ENCODE measurements around the gene DPEP3. TPM values are rescaled to one million over a fixed set of nuclear protein-coding genes. Genes with fewer than 3 reads are reported as not detected.

DPEP3 gene
- total RNA-seq, 1 experiment from 2014 or later, result not detected

DNA sequence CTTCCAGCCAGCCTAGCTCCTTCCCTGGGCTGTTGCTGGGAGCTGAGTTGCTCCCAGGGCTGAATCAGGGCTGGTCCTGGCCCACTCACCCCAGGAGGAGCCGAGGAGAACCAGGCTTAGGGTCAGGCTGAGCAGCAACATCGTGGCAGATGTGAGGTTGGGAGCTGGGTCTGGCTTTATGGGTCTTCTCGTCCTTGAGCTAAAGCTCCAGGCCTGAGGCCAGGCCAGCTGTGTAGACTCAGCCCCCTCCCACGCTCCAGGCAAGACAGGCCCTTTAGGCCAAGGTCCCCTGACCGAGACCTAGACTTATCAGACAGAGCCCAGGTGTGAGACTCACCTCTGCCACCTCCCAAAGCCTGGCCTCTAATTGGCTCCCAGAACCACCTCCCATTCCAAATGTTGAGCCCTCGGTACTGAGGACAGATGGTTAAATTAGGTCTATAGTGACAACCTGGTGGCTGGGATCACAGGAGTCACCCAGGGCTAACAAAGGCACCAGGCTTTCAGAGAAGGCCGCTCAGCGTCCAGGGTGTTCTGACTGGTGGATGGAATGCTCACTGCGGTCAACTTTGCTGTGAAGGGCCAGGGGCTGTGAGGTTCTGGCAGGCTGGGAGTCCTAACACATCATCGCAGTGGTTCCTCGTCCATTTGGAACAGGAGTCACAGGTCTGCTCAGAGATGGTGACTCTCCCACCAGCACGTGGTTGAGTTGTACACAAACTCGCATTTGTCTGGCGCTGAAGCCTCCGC lies 48.4 kb downstream of the DPEP3 start, which contains the start of gene CTRL:
CTRL (minus strand) TSS at position 151 of the 750 bp plus-strand sequence; CDS start at position 141, 10 bp downstream.
- DNase-seq (ENCODE audit: low spot score), result no peak

DNA sequence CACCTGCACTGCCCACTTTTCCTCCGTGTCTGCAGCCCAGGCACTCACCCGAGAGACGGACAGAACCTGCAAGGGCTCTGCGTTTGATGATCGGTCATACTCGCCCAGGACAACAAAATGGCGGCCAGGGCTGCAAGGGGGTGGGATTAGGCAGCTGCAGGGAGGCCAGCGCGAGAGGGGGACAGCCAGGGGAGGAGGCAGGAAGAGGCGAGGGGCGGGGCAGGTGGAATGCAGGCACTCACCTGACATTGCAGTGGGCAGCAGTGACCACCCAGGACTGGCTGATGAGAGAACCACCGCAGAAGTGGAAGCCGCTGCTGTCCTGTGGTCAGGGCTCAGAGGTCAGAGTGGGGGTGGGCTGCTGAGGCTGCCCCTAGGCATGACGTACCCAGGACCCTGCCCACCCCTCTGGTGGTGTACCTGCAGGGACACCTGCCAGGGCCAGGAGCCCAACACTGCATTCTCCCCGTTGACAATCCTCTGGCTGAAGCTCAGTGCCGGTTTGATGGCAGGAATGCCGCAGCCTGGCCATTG lies 49.6 kb downstream of the DPEP3 start:
- no peak for DNase-seq (ENCODE audit: low spot score)

DNA sequence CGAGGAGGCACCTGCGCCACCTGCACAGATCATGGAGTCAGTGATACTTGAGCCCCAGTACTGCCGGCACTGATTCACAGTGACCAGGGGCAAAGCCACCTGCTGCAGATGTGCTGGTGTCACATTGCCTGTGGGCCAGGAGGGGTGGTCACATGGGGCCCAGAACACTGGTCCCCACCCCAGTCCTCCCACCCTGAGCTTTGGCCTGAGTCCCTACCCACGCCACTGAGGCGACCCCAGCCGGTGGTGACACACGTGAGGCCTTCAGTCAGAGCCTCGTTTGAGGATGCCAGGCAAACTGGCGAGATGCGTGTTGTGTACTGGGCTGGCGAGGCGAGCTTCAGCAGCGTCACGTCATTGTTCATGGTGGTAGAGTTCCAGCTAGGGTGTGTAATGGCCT lies 50.1 kb downstream of the DPEP3 start:
- no peak for DNase-seq (ENCODE audit: low spot score)

DNA sequence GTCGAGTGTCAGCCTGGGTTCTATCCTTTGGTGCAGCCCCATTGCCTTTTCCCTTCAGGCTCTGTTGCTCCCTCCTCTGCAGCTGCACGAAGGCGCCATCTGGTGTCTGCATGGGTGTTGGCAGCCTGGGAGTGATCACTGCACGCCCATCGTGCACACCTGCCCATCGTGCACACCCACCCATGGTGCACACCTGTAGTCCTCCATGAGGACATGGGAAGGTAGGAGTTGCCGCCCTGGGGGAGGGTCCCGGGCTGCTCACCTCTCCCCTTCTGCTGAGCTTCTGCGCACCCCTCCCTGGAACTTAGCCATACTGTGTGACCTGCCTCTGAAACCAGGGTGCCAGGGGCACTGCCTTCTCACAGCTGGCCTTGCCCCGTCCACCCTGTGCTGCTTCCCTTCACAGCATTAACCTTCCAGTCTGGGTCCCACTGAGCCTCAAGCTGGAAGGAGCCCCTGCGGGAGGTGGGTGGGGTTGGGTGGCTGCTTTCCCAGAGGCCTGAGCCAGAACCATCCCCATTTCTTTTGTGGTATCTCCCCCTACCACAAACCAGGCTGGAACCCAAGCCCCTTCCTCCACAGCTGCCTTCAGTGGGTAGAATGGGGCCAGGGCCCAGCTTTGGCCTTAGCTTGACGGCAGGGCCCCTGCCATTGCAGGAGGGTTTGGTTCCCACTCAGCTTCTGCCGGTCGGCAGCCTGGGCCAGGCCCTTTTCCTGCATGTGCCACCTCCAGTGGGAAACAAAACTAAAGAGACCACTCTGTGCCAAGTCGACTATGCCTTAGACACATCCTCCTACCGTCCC lies 51.5 kb downstream of the DPEP3 start:
- peak; percentile 63 for DNase-seq (ENCODE audit: low spot score)

DNA sequence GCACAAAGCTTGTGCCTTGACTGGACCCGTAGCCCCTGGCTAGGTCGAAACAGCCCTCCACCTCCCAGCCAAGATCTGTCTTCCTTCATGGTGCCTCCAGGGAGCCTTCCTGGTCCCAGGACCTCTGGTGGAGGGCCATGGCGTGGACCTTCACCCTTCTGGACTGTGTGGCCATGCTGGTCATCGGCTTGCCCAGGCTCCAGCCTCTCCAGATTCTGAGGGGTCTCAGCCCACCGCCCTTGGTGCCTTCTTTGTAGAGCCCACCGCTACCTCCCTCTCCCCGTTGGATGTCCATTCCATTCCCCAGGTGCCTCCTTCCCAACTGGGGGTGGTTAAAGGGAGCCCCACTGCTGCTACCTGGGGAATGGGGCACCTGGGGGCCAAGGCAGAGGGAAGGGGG lies 52.2 kb downstream of the DPEP3 start:
- no peak for DNase-seq (ENCODE audit: low spot score)

DNA sequence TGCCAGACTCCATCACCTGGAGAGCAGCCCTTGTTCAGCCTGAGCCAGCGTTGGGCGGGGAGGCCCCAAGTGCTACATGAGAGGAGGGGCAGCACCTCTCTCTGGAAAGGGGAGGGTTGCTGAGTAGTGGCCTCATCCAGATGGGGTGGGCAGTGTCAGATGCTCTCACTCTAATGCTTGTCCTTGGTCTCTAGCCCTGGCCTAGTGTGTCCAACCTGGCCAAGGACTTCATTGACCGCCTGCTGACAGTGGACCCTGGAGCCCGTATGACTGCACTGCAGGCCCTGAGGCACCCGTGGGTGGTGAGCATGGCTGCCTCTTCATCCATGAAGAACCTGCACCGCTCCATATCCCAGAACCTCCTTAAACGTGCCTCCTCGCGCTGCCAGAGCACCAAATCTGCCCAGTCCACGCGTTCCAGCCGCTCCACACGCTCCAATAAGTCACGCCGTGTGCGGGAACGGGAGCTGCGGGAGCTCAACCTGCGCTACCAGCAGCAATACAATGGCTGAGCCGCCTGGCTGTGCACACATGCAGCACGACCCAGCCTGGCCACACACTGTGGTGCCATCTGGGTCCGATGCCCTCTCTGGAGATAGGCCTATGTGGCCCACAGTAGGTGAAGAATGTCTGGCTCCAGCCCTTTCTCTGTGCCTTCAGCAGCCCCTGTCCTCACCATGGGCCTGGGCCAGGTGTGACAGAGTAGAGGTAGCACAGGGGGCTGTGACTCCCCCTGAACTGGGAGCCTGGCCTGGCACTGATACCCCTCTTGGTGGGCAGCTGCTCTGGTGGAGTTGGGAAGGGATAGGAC lies 53.0 kb downstream of the DPEP3 start:
- no peak for DNase-seq (ENCODE audit: low spot score)

DNA sequence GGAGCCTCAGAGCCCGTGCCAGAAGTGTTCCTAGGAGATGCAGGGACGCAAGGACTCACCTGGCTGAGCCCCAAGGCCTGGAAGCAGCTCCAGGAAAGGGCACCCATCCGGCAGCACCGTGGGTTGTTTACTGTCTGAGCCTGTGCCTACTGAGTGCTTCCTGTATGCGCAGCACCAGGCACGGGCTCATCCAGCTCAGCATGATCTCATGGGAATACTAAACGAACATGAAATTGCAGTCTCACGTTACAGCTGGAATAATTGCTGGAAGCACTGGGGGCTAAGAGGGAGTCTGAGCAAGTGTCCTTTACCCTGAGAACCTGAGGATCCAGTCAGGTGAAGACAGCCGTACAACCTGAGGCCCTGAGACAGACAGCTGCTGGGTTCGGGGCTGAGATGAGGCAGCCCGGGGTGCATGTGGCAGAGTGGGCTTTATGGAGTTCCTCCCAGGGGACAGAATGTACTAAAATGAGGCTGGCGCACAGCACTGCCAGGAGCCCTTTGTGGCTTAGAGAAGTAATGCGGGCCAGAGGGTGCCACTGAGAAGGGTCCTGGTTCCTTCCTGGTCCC lies 54.0 kb downstream of the DPEP3 start:
- DNase-seq (ENCODE audit: low spot score), result no peak

Other genes starting within 250 kb of the DPEP3 start
- gene RANBP10, start 173.9 kb downstream of the DPEP3 start, total RNA-seq (2014; rRNA removed; shearing (Covaris generic)), result 1.7 and 3.2 TPM in 2 replicates
- 0.48 TPM in 1 of 2 replicates, not detected in the other for gene TSNAXIP1, start 173.6 kb downstream of the DPEP3 start, total RNA-seq (2014; rRNA removed; shearing (Covaris generic))
- 39.5 and 43.7 TPM in 2 replicates for gene THAP11, start 138.2 kb downstream of the DPEP3 start, total RNA-seq (2014; rRNA removed; shearing (Covaris generic))
- gene NUTF2, start 133.6 kb downstream of the DPEP3 start, total RNA-seq (2014; rRNA removed; shearing (Covaris generic)), result 95.0 and 256 TPM in 2 replicates
- 12.0 and 20.8 TPM in 2 replicates for gene CENPT, start 132.8 kb downstream of the DPEP3 start, total RNA-seq (2014; rRNA removed; shearing (Covaris generic))
- gene EDC4, start 107.4 kb downstream of the DPEP3 start, total RNA-seq (2014; rRNA removed; shearing (Covaris generic)), result 28.3 and 35.3 TPM in 2 replicates
- not detected in 2 replicates for gene NRN1L, start 95.6 kb downstream of the DPEP3 start, total RNA-seq (2014; rRNA removed; shearing (Covaris generic))
- 7.7 and 8.1 TPM in 2 replicates for gene PSKH1, start 87.2 kb downstream of the DPEP3 start, total RNA-seq (2014; rRNA removed; shearing (Covaris generic))
- gene CTRL, start 48.6 kb downstream of the DPEP3 start, total RNA-seq (2014; rRNA removed; shearing (Covaris generic)), result 0.25 TPM in 1 of 2 replicates, not detected in the other
- gene PSMB10, start 43.6 kb downstream of the DPEP3 start, total RNA-seq (2014; rRNA removed; shearing (Covaris generic)), result 48.7 and 65.7 TPM in 2 replicates
- 1.1 TPM in 1 of 2 replicates, not detected in the other for gene LCAT, start 36.4 kb downstream of the DPEP3 start, total RNA-seq (2014; rRNA removed; shearing (Covaris generic))
- 9.3 and 13.9 TPM in 2 replicates for gene SLC12A4, start 11.9 kb downstream of the DPEP3 start, total RNA-seq (2014; rRNA removed; shearing (Covaris generic))
- not detected in 2 replicates for gene DPEP2, start 19.0 kb upstream of the DPEP3 start, total RNA-seq (2014; rRNA removed; shearing (Covaris generic))
- not detected in 2 replicates for gene DPEP2NB, start 35.4 kb upstream of the DPEP3 start, total RNA-seq (2014; rRNA removed; shearing (Covaris generic))
- 15.1 and 19.6 TPM in 2 replicates for gene DDX28, start 42.7 kb upstream of the DPEP3 start, total RNA-seq (2014; rRNA removed; shearing (Covaris generic))
- 23.6 and 25.3 TPM in 2 replicates for gene DUS2, start 42.8 kb upstream of the DPEP3 start, total RNA-seq (2014; rRNA removed; shearing (Covaris generic))
- 22.3 and 24.9 TPM in 2 replicates for gene NFATC3, start 104.9 kb upstream of the DPEP3 start, total RNA-seq (2014; rRNA removed; shearing (Covaris generic))